HepG2 (cell line): ENCODE data around the gene DNAJC12. TPM values are rescaled to one million over a fixed set of nuclear protein-coding genes. Genes with fewer than 3 reads are reported as not detected.
A peak's percentile ranks its signal among the peaks of the same experiment; 100 is the strongest.

ENCODE experiments used
- ATAD3A ChIP-seq: sonication (generic); formaldehyde crosslinking; IDR thresholded peaks from 2 replicates; pipeline ENCODE4 v1.4.0; 2020; ENCODE audit warnings: missing genetic modification reagents
- ATF5 ChIP-seq: sonication (generic); formaldehyde crosslinking; IDR thresholded peaks from 2 replicates; pipeline ENCODE4 v1.4.0; 2020; ENCODE audit warnings: mild to moderate bottlenecking, low read depth, missing genetic modification reagents
- CCDC6 ChIP-seq: sonication (generic); formaldehyde crosslinking; IDR thresholded peaks from 2 replicates; pipeline ENCODE4 v1.8.1; 2022; ENCODE audit warnings: mild to moderate bottlenecking, missing genetic modification reagents, moderate library complexity
- CREM ChIP-seq, 2 experiments: sonication (generic) in 1 of 2; formaldehyde crosslinking in 1 of 2; IDR thresholded peaks; 2 replicates each; pipeline versions ENCODE4 v1.4.0 to v1.6.1; 2016 to 2020; ENCODE audit warnings: antibody characterized with exemption in 1 of 2, mild to moderate bottlenecking in 1 of 2, missing genetic modification reagents in 1 of 2
- FOSL2 ChIP-seq: sonication (generic); formaldehyde crosslinking; IDR thresholded peaks from 2 replicates; pipeline ENCODE4 v1.4.0; 2020; ENCODE audit warnings: missing genetic modification reagents
- HCFC1 ChIP-seq: fragments of 150-350 bp; IDR thresholded peaks from 2 replicates; pipeline ENCODE4 v1.6.1; 2014; ENCODE audit warnings: low read depth, low read length
- MBD4 ChIP-seq: IDR thresholded peaks from 2 replicates; pipeline ENCODE4 v1.6.1; 2012; ENCODE audit warnings: low read length, inconsistent platforms, borderline replicate concordance
- SMAD1 ChIP-seq: sonication (generic); formaldehyde crosslinking; IDR thresholded peaks from 2 replicates; pipeline ENCODE4 v1.4.0; 2020; ENCODE audit warnings: missing genetic modification reagents, low read depth, mild to moderate bottlenecking, borderline replicate concordance
- TRAFD1 ChIP-seq: sonication (generic); formaldehyde crosslinking; IDR thresholded peaks from 2 replicates; pipeline ENCODE4 v1.5.1; 2020; ENCODE audit warnings: missing genetic modification reagents, mild to moderate bottlenecking, borderline replicate concordance
- ZBTB7A ChIP-seq: sonication (generic); formaldehyde crosslinking; IDR thresholded peaks from 2 replicates; pipeline ENCODE4 v1.8.0; 2022; ENCODE audit warnings: mild to moderate bottlenecking, missing genetic modification reagents
- ZNF432 ChIP-seq: sonication (generic); formaldehyde crosslinking; IDR thresholded peaks from 2 replicates; pipeline ENCODE4 v1.5.0; 2020; ENCODE audit warnings: missing genetic modification reagents, mild to moderate bottlenecking, borderline replicate concordance
- polyA plus RNA-seq, 8 experiments: library from polyadenylated mRNA; depleted of rRNA in 3 of 8; stranded (reverse) in 7 of 8; unstranded in 1 of 8; fragments of >200 nt; fragmentation: Illumina TruSeq in 4 of 8; extraction: Trizol in 4 of 8; gene quantifications; 2 replicates each; pipeline versions ENCODE4 v1.2.1 to v1.2.3, GENCODE V29; 2011 to 2016; ENCODE audit warnings: low read depth in 4 of 8, missing spikeins in 1 of 8, mixed read lengths in 1 of 8; ENCODE audit not compliant: insufficient read depth in 1 of 8
- total RNA-seq, 5 experiments: library from RNA; depleted of rRNA; stranded (reverse); fragments of >200 nt; fragmentation: Illumina TruSeq; extraction: Trizol; gene quantifications; 2 replicates each; pipeline ENCODE4 v1.2.3, GENCODE V29; 2016; ENCODE audit warnings: low read depth in 1 of 5
- TF ChIP-seq, protein P1 (sequence below): sonication (generic); formaldehyde crosslinking; IDR thresholded peaks from 2 replicates; pipeline ENCODE4 v1.5.1; 2020; ENCODE audit warnings: mild to moderate bottlenecking, missing genetic modification reagents, moderate library complexity

DNAJC12 gene
- total and polyA plus RNA-seq, 2 of the 13 experiments (the other 11 are each of a cell fraction or from before 2014, with no cell fraction given): 11.6 to 43.9 TPM

DNA sequence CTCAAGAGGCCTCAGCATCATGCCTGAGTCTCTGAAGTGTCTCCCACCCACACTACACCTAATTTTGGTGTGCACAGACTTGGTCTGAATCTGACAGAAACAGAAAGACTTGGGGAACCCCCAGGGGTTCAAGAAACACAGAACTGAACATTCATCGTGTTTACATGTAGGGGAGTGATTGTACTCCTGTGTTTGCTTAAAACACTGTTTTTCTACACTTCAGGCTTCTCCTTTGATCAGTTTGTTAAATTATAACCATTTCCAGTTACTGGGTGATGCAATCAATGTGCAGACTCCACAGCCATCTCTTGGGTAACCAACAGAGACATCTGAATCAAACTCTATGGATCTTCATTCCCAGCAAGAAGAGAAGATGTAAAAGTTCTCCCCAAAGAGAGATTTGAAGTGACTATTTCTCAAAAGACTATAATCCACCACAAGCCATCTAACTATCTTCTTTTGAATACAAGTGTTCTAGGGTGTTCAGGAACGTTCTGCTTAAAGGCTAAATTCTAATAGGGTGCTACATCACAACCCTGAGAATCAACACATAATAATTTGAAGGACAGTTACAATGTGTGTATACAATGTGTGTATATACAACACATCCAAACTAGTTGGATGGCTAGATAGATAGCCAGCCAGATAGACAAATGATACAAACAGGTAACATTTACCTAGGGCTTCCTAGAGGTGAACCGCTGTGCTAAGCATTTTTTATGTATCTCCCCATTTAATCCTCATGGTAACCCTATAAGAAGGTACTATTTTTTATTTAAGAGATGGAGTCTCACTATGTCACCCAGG is 34.2 kb downstream of the DNAJC12 start (continued):
- TF ChIP-seq TRAFD1 (CRISPR knock-in tag) (no peak), MBD4 (peak; percentile 82; the same call in 1 of the 2 replicates), ATAD3A (CRISPR knock-in tag) (no peak), CREM (IDR thresholded peaks at IDR 0.05) (peak; percentile 92), CREM (CRISPR knock-in tag; IDR thresholded peaks at IDR 0.05) (no peak), HCFC1 (no peak), ZNF432 (no peak), FOSL2 (CRISPR knock-in tag) (peak; percentile 88), SMAD1 (CRISPR knock-in tag) (no peak), ZBTB7A (CRISPR knock-in tag) (no peak), ATF5 (CRISPR knock-in tag) (no peak), CCDC6 (CRISPR knock-in tag) (no peak)
- TF ChIP-seq, protein P1, sequence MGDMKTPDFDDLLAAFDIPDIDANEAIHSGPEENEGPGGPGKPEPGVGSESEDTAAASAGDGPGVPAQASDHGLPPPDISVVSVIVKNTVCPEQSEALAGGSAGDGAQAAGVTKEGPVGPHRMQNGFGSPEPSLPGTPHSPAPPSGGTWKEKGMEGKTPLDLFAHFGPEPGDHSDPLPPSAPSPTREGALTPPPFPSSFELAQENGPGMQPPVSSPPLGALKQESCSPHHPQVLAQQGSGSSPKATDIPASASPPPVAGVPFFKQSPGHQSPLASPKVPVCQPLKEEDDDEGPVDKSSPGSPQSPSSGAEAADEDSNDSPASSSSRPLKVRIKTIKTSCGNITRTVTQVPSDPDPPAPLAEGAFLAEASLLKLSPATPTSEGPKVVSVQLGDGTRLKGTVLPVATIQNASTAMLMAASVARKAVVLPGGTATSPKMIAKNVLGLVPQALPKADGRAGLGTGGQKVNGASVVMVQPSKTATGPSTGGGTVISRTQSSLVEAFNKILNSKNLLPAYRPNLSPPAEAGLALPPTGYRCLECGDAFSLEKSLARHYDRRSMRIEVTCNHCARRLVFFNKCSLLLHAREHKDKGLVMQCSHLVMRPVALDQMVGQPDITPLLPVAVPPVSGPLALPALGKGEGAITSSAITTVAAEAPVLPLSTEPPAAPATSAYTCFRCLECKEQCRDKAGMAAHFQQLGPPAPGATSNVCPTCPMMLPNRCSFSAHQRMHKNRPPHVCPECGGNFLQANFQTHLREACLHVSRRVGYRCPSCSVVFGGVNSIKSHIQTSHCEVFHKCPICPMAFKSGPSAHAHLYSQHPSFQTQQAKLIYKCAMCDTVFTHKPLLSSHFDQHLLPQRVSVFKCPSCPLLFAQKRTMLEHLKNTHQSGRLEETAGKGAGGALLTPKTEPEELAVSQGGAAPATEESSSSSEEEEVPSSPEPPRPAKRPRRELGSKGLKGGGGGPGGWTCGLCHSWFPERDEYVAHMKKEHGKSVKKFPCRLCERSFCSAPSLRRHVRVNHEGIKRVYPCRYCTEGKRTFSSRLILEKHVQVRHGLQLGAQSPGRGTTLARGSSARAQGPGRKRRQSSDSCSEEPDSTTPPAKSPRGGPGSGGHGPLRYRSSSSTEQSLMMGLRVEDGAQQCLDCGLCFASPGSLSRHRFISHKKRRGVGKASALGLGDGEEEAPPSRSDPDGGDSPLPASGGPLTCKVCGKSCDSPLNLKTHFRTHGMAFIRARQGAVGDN (CRISPR knock-in tag): no peak
